ENCODE data around the gene SUSD6.

DNA sequence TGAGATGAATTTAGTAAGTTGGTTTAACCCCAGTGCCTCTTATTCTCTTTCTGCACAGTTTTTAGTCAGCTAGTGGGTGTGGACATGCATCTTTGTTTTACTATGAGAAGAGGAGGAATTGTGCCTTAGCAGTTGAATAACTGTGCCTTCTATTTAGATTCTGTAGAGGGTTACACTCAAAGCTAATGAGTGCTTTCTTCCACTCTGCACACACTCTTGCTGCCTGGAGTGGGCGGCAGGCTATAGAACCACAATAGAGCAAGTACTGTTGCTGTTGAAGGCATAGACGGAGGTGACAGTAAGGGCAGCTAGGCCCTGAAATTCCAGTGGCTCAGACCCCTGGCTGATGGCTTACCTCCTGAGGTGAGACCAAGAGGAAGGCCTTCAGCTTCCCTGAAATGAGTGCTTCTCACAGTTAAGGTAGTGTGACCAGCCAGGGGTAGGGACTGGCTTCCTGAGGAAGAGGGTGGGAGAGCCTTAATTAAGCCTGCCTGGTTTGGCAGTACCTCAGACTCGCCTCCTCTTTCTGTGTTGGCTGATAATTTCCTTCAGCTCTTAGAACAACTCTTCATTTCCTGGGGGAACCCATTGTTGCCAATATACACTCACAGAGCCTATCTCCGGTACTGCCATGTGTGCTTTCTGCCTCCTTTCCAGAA, 24.7 kb downstream of the SUSD6 start:
- TF ChIP-seq CTCF (IDR thresholded peaks at IDR 0.05) (no peak), EZH2 (IDR thresholded peaks at IDR 0.05; ENCODE audit: borderline replicate concordance, insufficient read depth, low read depth, low read length, poor library complexity, severe bottlenecking) (no peak)

Measured in B cell (primary cell).